Measurements from ENCODE around the gene EP300. TPM values are rescaled to one million over a fixed set of nuclear protein-coding genes. Genes with fewer than 3 reads are reported as not detected.

EP300 gene
- polyA plus RNA-seq, 1 donor from 2014 or later = 13.9 TPM

DNA sequence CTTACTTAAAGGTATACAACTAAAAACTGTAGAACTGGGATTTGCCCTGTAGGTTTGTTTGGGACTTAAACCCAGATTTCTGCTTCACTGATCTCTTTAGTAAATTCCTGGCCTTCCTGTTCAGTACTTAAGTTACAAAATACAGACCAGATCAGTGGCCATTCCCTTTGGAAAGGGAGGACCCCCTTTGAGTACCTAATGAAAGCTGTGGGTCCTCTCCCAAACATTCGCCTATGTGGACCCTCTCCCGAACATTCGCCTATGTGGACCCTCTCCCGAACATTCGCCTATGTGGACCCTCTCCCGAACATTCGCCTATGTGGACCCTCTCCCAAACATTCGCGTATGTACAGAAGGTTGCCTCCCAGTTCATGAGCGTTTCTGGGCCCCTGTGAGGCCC, 123.0 kb downstream of the EP300 start:
- no peaks in the 10 kb centered on the region for H3F3A ChIP-seq (ENCODE audit: insufficient read depth, low read length, poor library complexity, severe bottlenecking)
- no peak overlapping the region for H3K9ac ChIP-seq (ENCODE audit: low read length)
- H3K4me3 ChIP-seq (ENCODE audit: low read length) = no peak overlapping the region
- no peak overlapping the region for H3K4me2 ChIP-seq (ENCODE audit: low read length)
- no peaks in the 10 kb centered on the region for H3K36me3 ChIP-seq (ENCODE audit: insufficient read depth, low read length)
- TF ChIP-seq CTCF (IDR thresholded peaks at IDR 0.05; ENCODE audit: poor library complexity, severe bottlenecking) (no peak), SMC3 (conservative IDR thresholded peaks at IDR 0.05; ENCODE audit: poor library complexity) (no peak), REST (IDR thresholded peaks at IDR 0.05; ENCODE audit: borderline replicate concordance) (no peak), EP300 (conservative IDR thresholded peaks at IDR 0.05; ENCODE audit: poor library complexity, severe bottlenecking) (no peak), POLR2AphosphoS5 (IDR thresholded peaks at IDR 0.05) (no peak), RAD21 (conservative IDR thresholded peaks at IDR 0.05) (no peak), MXI1 (conservative IDR thresholded peaks at IDR 0.05; ENCODE audit: poor library complexity, severe bottlenecking) (no peak), EZH2 (IDR thresholded peaks at IDR 0.05; ENCODE audit: borderline replicate concordance, insufficient read depth, low read length, poor library complexity, severe bottlenecking) (no peak)
- H3K9me2 ChIP-seq (ENCODE audit: insufficient read depth, low read length) = no peaks in the 10 kb centered on the region
- H4K20me1 ChIP-seq (ENCODE audit: insufficient read depth) = no peaks in the 10 kb centered on the region
- no peak overlapping the region for H3K27ac ChIP-seq (ENCODE audit: low read length)
- H3K79me2 ChIP-seq (replicated peaks; ENCODE audit: insufficient read depth, low read length) = no peaks in the 10 kb centered on the region
- H3K9me3 ChIP-seq (ENCODE audit: low read length) = no peaks in the 10 kb centered on the region
- no peaks in the 10 kb centered on the region for H3K27me3 ChIP-seq (ENCODE audit: insufficient read depth, low read depth, low read length)
- H2AFZ ChIP-seq (ENCODE audit: low read depth, low read length) = no peak overlapping the region

GRCh38 chr22:41215926-41216325, 123.5 kb downstream of the EP300 start:
- Histone ChIP-seq H3K9ac (ENCODE audit: low read length) (no peak overlapping the region), H3K4me2 (ENCODE audit: low read length) (no peak overlapping the region), H3K27me3 (ENCODE audit: insufficient read depth, low read depth, low read length) (no peaks in the 10 kb centered on the region), H3F3A (ENCODE audit: insufficient read depth, low read length, poor library complexity, severe bottlenecking) (no peaks in the 10 kb centered on the region), H4K20me1 (ENCODE audit: insufficient read depth) (no peaks in the 10 kb centered on the region), H3K4me3 (ENCODE audit: low read length) (no peak overlapping the region), H3K36me3 (ENCODE audit: insufficient read depth, low read length) (no peaks in the 10 kb centered on the region), H3K9me2 (ENCODE audit: insufficient read depth, low read length) (no peaks in the 10 kb centered on the region), H2AFZ (ENCODE audit: low read depth, low read length) (no peak overlapping the region), H3K9me3 (ENCODE audit: low read length) (no peaks in the 10 kb centered on the region), H3K27ac (ENCODE audit: low read length) (no peak overlapping the region), H3K79me2 (replicated peaks; ENCODE audit: insufficient read depth, low read length) (no peaks in the 10 kb centered on the region)
- TF ChIP-seq RAD21 (conservative IDR thresholded peaks at IDR 0.05) = no peak
- TF ChIP-seq EZH2 (IDR thresholded peaks at IDR 0.05; ENCODE audit: borderline replicate concordance, insufficient read depth, low read length, poor library complexity, severe bottlenecking) = no peak
- no peak for TF ChIP-seq TAF1 (IDR thresholded peaks at IDR 0.05; ENCODE audit: low read depth)
- no peak for TF ChIP-seq SMC3 (conservative IDR thresholded peaks at IDR 0.05; ENCODE audit: poor library complexity)
- TF ChIP-seq POLR2AphosphoS5 (IDR thresholded peaks at IDR 0.05) = no peak
- no peak for TF ChIP-seq REST (IDR thresholded peaks at IDR 0.05; ENCODE audit: borderline replicate concordance)
- TF ChIP-seq MXI1 (conservative IDR thresholded peaks at IDR 0.05; ENCODE audit: poor library complexity, severe bottlenecking) = no peak
- TF ChIP-seq CTCF (IDR thresholded peaks at IDR 0.05; ENCODE audit: poor library complexity, severe bottlenecking) = no peak
- TF ChIP-seq EP300 (conservative IDR thresholded peaks at IDR 0.05; ENCODE audit: poor library complexity, severe bottlenecking) = no peak
